ENCODE measurements around the gene CRELD1.
A peak's percentile ranks its signal among the peaks of the same experiment; 100 is the strongest.
"Not testable (repeated sequence)": the region's sequence is repeated elsewhere in the genome, so short reads cannot be mapped to it uniquely, and the experiment has no call there.

Gene CRELD1, protein sequence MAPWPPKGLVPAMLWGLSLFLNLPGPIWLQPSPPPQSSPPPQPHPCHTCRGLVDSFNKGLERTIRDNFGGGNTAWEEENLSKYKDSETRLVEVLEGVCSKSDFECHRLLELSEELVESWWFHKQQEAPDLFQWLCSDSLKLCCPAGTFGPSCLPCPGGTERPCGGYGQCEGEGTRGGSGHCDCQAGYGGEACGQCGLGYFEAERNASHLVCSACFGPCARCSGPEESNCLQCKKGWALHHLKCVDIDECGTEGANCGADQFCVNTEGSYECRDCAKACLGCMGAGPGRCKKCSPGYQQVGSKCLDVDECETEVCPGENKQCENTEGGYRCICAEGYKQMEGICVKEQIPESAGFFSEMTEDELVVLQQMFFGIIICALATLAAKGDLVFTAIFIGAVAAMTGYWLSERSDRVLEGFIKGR

GRCh38 chr3:9933561-9934234, at the start of gene CRELD1:
TSS of gene CRELD1 (plus strand) at chr3:9933834. CDS start at chr3:9934439, 605 bp downstream.
- DNase-seq (ENCODE audit: low read depth in 1 of 2, low spot score in 1 of 2) = peak; percentile 96

DNA sequence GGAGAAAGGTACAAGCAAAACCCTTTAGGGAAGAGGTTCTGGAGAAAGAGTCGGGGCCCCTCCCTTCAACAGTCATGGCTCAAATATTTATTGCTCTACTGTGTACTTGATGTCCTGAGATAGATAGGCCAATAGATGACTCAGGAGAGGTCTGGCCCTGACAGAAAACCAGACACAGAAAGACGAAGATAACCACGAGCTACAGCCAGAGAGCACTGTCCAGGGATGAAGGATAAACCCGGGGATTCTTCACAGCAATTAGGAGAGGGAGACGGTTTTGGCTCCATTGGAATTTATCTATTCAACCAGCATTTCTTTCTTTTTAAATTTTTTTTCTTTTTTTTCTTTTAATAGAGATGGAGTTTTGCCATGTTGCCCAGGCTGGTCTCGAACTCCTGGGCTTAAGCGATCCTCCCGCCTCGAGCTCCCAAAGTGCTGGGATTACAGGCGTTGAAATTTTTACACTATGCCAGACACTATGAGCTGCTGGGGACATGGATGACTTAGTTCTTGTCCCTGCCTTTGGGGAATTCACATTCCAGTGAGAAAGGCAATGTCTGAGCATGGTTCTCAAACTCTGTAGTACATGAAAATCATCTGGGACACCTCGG, 49.0 kb upstream of the CRELD1 start:
- no peak for DNase-seq (ENCODE audit: low read depth in 1 of 2, low spot score in 1 of 2)

GRCh38 chr3:9886328-9886727, 47.3 kb upstream of the CRELD1 start:
- no peak for DNase-seq (ENCODE audit: low read depth in 1 of 2, low spot score in 1 of 2)

DNA sequence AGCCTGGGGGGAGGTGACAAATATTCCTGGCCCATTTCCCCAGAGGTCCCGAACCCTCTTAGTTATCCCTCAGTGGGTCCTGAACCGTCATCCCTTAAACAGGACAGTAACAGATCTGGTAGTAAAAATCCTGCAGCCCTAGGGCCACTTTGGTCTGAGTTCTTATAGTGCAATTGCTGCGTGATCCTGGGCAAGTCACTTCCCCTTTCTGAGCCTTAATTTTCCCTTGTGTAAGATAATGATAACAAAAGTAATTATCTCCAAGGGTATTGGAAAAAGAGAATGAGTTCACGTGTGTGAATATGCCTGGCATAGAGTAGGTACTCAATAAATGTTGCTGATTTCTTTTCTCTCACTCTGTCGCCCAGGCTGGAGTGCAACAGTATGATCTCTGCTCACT, 46.2 kb upstream of the CRELD1 start:
- no peak for DNase-seq (ENCODE audit: low read depth in 1 of 2, low spot score in 1 of 2)

DNA sequence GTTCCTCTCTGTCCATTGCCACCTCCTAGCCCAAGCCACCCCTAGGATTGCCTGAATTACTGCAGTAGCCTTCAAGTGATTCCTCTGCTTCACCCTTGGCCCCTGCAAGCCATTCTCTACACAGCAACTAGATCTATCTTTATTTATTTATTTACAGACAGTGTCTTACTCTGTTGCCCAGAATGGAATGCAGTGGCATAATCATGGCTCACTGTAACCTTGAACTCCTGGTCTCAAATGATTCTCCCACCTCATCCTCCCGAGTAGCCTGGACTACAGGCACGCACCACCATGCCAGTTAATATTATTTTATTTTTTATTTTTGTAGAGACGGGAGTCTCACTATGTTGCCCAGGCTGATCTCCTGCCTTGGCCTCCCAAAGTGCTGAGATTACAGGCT, 45.1 kb upstream of the CRELD1 start:
- DNase-seq (ENCODE audit: low read depth in 1 of 2, low spot score in 1 of 2) = no peak

- no peak for DNase-seq (ENCODE audit: low read depth in 1 of 2, low spot score in 1 of 2)
These were observed 44.2 kb upstream of the CRELD1 start for GRCh38 chr3:9889405-9889804.

GRCh38 chr3:9890249-9891071, 43.2 kb upstream of the CRELD1 start, which contains the start of gene JAGN1:
TSS of gene JAGN1 (plus strand) at chr3:9890610. CDS start at chr3:9890723, 113 bp downstream.
- peak; percentile 83 to 90 for DNase-seq (ENCODE audit: low read depth in 1 of 2, low spot score in 1 of 2)

- DNase-seq (ENCODE audit: low read depth in 1 of 2, low spot score in 1 of 2) = no peak
These were observed 42.5 kb upstream of the CRELD1 start for GRCh38 chr3:9891072-9891622.

DNA sequence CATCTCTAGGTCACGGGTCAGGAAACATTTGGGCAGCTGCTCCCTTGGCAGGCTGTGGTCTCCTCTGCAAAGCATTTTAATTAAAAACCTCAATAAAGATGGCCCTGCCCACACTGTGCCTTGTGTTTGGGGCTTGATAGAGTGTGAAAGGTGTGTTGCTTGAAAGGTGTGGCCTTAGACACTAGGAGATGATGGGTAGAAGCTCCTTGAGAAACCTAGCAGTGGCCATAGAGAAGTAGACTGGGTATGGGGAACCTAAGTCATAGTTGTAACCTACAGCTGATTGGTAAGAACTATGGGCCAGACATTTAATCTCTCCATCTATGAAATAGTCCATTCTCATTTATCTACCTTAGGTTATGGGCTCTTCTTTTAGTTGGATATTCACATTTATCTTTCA, 39.9 kb upstream of the CRELD1 start:
- no peak for DNase-seq (ENCODE audit: low read depth in 1 of 2, low spot score in 1 of 2)

- not testable (repeated sequence) for DNase-seq (ENCODE audit: low read depth in 1 of 2, low spot score in 1 of 2)
These were observed 37.9 kb upstream of the CRELD1 start for GRCh38 chr3:9895715-9896114.

- DNase-seq (ENCODE audit: low read depth in 1 of 2, low spot score in 1 of 2) = not testable (repeated sequence)
These were observed 36.8 kb upstream of the CRELD1 start for GRCh38 chr3:9896755-9897407.

DNA sequence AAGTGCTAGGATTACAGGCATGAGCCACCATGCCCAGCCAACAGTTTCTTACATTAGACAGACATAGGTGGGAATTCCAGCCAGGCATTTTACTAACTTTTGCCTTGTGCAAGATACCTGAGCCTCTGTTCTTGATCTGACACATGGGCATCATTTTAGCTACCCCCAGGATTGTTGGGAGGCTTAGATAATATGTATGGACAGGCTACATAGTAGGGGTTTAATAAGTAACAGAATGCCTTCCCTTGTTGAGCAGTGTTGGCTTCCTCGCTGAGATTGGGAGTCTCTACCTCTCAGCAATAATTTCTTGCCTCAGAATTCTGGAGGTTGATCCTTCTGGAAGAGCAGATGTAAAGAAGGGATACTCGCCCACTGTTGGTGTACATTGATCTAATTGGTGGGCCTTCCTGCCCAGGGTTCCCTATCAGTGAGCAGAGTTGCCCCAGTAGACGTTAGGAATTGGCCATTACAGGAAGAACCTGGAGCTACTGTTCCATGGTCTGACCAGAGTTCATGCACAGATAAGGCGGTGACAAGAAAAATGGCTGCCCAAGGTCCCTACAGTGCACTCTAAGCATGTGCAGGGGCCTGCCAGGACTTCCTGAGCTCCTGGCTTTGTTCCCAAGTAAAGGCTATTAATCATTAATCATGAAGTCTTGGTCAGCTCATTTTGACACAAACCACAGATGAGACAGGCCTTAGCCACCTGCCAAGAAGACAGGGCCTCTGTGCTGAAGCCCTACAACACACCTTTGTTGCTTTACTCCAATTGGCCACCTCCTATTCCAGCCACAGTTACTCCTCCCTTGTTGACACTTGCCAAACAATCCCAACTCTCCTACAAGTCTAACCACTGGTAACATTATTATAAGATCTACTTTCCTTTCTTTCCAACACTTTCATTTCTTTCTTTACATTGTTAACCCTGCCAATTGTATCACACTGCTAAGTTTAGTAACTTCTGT, 35.9 kb upstream of the CRELD1 start:
- no peak for DNase-seq (ENCODE audit: low read depth in 1 of 2, low spot score in 1 of 2)

GRCh38 chr3:9898467-9899241, 35.0 kb upstream of the CRELD1 start:
- no peak for DNase-seq (ENCODE audit: low read depth in 1 of 2, low spot score in 1 of 2)

GRCh38 chr3:9899289-9899791, 34.3 kb upstream of the CRELD1 start:
- no peak for DNase-seq (ENCODE audit: low read depth in 1 of 2, low spot score in 1 of 2)

DNA sequence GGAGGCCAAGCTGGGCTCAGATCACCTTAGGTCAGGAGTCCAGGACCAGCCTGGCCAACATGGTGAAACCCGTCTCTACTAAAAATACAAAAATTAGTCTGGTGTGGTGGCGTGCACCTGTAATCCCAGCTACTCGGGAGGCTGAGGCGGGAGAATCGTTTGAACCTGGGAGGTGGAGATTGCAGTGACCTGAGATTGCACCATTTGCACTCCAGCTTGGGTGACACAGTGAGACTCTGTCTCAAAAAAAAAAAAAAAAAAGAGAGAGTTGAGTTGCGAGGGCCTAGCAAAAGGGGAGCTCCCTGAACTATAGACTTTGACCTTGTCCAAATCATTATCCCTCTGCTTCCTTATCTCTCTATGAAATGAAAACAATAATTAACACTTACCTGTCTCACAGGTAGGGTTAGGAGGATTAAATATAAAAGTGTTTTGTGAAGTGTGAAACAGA, 32.6 kb upstream of the CRELD1 start:
- not testable (repeated sequence) for DNase-seq (ENCODE audit: low read depth in 1 of 2, low spot score in 1 of 2)

DNA sequence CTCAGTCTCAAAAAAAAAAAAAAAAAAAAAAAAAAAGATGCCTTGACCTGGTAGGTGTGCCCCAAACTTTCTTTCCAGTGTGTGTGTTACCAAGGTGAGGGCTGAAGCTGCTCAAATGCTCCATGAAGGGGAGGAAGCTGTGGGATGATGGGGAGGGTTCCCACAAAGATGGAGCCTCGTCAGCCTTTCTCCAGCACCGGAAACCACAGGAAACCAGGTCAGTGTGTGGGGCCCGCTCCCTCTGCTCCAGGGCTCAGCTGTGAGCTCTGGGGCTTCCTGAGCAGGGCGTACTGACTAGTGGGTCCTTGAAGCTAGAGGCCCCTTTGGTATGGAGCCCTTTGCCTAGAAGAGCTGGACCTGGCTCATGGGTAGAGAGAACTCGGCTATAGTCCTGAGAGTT, 31.7 kb upstream of the CRELD1 start:
- DNase-seq (ENCODE audit: low read depth in 1 of 2, low spot score in 1 of 2) = no peak

GRCh38 chr3:9902372-9903237, 31.0 kb upstream of the CRELD1 start, which contains the start of gene IL17RE:
TSS of gene IL17RE (plus strand) at chr3:9902848. CDS start at chr3:9902933, 85 bp downstream.
- no peak for DNase-seq (ENCODE audit: low read depth in 1 of 2, low spot score in 1 of 2)

Measured in stimulated activated CD4-positive, alpha-beta T cell treated with anti-CD3 and anti-CD28 coated beads, Interleukin-15, amount 100 ng/mL, for 1 hour (primary cell).